ENCODE data around the gene JMJD8. TPM values are rescaled to one million over a fixed set of nuclear protein-coding genes. Genes with fewer than 3 reads are reported as not detected.

JMJD8 gene
- total and polyA plus RNA-seq, 2 donors (not counting 1 experiment from before 2014, with no cell fraction given): 23.8 to 31.5 TPM

DNA sequence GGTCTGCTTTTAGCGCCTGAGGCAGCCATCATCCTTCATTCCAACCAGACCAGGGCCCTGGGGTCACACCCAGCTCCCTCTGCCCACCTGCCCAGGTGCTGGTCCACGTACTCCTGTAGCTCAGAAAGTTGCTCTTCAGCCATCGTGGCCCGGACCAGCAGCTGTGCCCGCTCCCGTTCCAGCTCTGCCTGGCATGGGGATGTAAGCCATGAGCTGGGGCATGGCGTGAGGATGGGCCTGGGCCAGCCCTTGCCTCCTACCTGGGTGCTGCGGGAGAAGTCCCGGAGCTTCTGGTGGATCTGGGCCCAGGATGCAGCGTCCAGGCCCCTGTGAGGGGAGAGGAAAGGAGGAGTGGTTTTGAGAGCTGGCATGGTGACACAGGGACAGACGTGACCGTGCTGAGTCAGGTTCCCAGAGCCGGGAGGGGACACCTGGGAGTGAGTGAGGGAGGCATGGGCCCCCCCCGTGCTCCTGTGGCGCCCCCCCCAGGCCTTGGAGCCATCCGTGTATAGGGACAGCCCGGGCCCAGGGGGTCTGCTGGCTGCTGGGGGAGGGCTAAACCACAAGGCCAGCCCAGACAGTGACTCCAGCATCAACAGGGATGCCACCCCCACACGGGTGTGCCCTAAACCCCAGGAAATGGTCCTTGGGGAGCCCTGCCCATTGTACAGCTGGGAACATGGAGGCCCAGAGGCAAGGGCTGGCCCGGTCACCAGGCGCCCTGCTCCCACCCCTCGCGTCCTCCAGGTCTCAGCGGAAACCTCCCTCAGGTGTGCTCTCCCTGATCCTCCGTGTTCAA is 38.9 kb upstream of the JMJD8 start:
- Histone ChIP-seq H3K79me2 (ENCODE audit: control insufficient read depth, insufficient read depth, low read length) (no peaks in the 10 kb centered on the region), H4K20me1 (ENCODE audit: control insufficient read depth, extremely low read depth, insufficient read depth, low read length) (no peaks in the 10 kb centered on the region), H3K36me3 (ENCODE audit: control insufficient read depth, insufficient read depth, low read length) (peaks cover 2% of the 10 kb centered on the region), H2AFZ (ENCODE audit: low read length) (no peak overlapping the region), H3K4me3 (replicated peaks in 1 of 4; ENCODE audit: control extremely low read depth in 1 of 4, insufficient read depth in 1 of 4, low read depth in 3 of 4, low read length in 4 of 4) (no peak overlapping the region), H3K9ac (ENCODE audit: insufficient read depth, low read length) (no peak overlapping the region), H3K9me3 (ENCODE audit: control insufficient read depth, insufficient read depth, low read depth, low read length) (no peaks in the 10 kb centered on the region), H3K4me2 (ENCODE audit: extremely low read depth, insufficient read depth, low read length) (no peak overlapping the region), H3K4me1 (ENCODE audit: control insufficient read depth, extremely low read depth, insufficient read depth, low read length) (peaks cover 9% of the 10 kb centered on the region), H3K27me3 (ENCODE audit: control insufficient read depth, insufficient read depth, low read length) (no peaks in the 10 kb centered on the region), H3K27ac (ENCODE audit: insufficient read depth, low read length) (no peak overlapping the region)
- TF ChIP-seq, protein P1, sequence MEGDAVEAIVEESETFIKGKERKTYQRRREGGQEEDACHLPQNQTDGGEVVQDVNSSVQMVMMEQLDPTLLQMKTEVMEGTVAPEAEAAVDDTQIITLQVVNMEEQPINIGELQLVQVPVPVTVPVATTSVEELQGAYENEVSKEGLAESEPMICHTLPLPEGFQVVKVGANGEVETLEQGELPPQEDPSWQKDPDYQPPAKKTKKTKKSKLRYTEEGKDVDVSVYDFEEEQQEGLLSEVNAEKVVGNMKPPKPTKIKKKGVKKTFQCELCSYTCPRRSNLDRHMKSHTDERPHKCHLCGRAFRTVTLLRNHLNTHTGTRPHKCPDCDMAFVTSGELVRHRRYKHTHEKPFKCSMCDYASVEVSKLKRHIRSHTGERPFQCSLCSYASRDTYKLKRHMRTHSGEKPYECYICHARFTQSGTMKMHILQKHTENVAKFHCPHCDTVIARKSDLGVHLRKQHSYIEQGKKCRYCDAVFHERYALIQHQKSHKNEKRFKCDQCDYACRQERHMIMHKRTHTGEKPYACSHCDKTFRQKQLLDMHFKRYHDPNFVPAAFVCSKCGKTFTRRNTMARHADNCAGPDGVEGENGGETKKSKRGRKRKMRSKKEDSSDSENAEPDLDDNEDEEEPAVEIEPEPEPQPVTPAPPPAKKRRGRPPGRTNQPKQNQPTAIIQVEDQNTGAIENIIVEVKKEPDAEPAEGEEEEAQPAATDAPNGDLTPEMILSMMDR (conservative IDR thresholded peaks at IDR 0.05 in 1 of 2, IDR thresholded peaks at IDR 0.05 in 1 of 2; ENCODE audit: low read depth in 1 of 2, low read length in 2 of 2): no peak
- TF ChIP-seq EZH2 (IDR thresholded peaks at IDR 0.05; ENCODE audit: low read length, missing control alignments): no peak
- no peak for DNase-seq (ENCODE audit: low read depth in 2 of 2)

DNA sequence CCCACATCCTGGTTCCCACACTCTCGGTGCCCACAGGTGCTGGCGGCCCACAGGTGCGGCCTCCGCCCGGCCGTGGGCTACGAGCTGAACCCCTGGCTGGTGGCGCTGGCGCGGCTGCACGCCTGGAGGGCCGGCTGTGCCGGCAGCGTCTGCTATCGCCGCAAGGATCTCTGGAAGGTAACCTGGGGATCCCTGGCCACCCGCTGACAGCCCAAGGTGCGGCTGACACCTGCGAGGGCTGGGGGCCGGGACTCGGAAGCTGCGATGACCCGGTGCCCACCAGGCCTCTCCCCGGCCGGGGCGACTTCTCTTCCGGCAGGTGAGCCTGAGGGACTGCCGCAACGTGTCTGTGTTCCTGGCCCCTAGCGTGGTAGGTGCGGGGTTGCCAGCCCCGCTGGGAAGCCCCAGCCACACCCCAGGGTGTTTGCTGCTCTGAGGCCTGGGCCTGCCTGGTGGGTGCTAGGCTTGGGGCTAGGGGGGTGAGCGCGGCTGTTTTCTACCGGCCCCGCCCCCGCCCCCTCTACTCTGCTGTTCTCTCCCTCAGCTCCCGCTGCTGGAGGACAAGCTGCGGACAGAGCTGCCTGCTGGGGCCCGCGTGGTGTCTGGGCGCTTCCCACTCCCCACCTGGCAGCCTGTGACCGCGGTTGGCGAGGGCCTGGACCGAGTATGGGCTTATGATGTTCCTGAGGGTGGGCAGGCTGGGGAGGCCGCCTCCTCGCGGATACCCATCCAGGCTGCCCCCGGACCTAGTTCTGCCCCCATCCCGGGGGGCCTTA is 37.8 kb upstream of the JMJD8 start:
- H4K20me1 ChIP-seq (ENCODE audit: control insufficient read depth, extremely low read depth, insufficient read depth, low read length): no peaks in the 10 kb centered on the region
- H3K9me3 ChIP-seq (ENCODE audit: control insufficient read depth, insufficient read depth, low read depth, low read length): no peaks in the 10 kb centered on the region
- H3K4me1 ChIP-seq (ENCODE audit: control insufficient read depth, extremely low read depth, insufficient read depth, low read length): peaks cover 9% of the 10 kb centered on the region
- H3K4me3 ChIP-seq (replicated peaks in 1 of 4; ENCODE audit: control extremely low read depth in 1 of 4, insufficient read depth in 1 of 4, low read depth in 3 of 4, low read length in 4 of 4): peak overlapping the region in 3 of 4 experiments; percentile 71 to 88 (median 80)
- no peak overlapping the region for H3K27ac ChIP-seq (ENCODE audit: insufficient read depth, low read length)
- no peak overlapping the region for H3K9ac ChIP-seq (ENCODE audit: insufficient read depth, low read length)
- no peaks in the 10 kb centered on the region for H3K27me3 ChIP-seq (ENCODE audit: control insufficient read depth, insufficient read depth, low read length)
- H3K36me3 ChIP-seq (ENCODE audit: control insufficient read depth, insufficient read depth, low read length): peaks cover 2% of the 10 kb centered on the region
- TF ChIP-seq, protein P1 (conservative IDR thresholded peaks at IDR 0.05 in 1 of 2, IDR thresholded peaks at IDR 0.05 in 1 of 2; ENCODE audit: low read depth in 1 of 2, low read length in 2 of 2): no peak
- TF ChIP-seq EZH2 (IDR thresholded peaks at IDR 0.05; ENCODE audit: low read length, missing control alignments): no peak
- H3K4me2 ChIP-seq (ENCODE audit: extremely low read depth, insufficient read depth, low read length): peak overlapping the region; percentile 75
- no peak overlapping the region for H2AFZ ChIP-seq (ENCODE audit: low read length)
- H3K79me2 ChIP-seq (ENCODE audit: control insufficient read depth, insufficient read depth, low read length): no peaks in the 10 kb centered on the region
- no peak for DNase-seq (ENCODE audit: low read depth in 2 of 2)
